Ishikawa (cell line): ENCODE measurements around the gene ZDHHC11.

Source experiments
- CEBPB ChIP-seq: IDR thresholded peaks from 2 replicates; pipeline ENCODE4 v1.6.1; 2012
- CREB1 ChIP-seq: IDR thresholded peaks from 2 replicates; pipeline ENCODE4 v1.6.1; 2012; ENCODE audit warnings: low read depth
- EGR1 ChIP-seq: IDR thresholded peaks from 2 replicates; pipeline ENCODE4 v1.6.1; 2012
- EP300 ChIP-seq: IDR thresholded peaks from 2 replicates; pipeline ENCODE4 v1.6.1; 2012; ENCODE audit warnings: borderline replicate concordance
- FOXM1 ChIP-seq: IDR thresholded peaks from 2 replicates; pipeline ENCODE4 v1.6.1; 2012; ENCODE audit warnings: low read depth, borderline replicate concordance
- MAX ChIP-seq: IDR thresholded peaks from 2 replicates; pipeline ENCODE4 v1.6.1; 2012
- NFIC ChIP-seq: IDR thresholded peaks from 2 replicates; pipeline ENCODE4 v1.6.1; 2012
- RAD21 ChIP-seq: IDR thresholded peaks from 2 replicates; pipeline ENCODE4 v1.6.1; 2012; ENCODE audit warnings: low read depth
- TAF1 ChIP-seq: IDR thresholded peaks from 2 replicates; pipeline ENCODE4 v1.6.1; 2012; ENCODE audit warnings: low read depth, mild to moderate bottlenecking
- TCF12 ChIP-seq: IDR thresholded peaks from 2 replicates; pipeline ENCODE4 v1.6.1; 2012; ENCODE audit warnings: low read depth
- TEAD4 ChIP-seq: IDR thresholded peaks from 2 replicates; pipeline ENCODE4 v1.6.1; 2012
- USF1 ChIP-seq: IDR thresholded peaks from 2 replicates; pipeline ENCODE4 v1.6.1; 2012
- YY1 ChIP-seq: IDR thresholded peaks from 2 replicates; pipeline ENCODE4 v1.6.1; 2012; ENCODE audit warnings: low read depth
- ZBTB7A ChIP-seq: IDR thresholded peaks from 2 replicates; pipeline ENCODE4 v1.6.1; 2012; ENCODE audit warnings: low read depth
- TF ChIP-seq, protein P1 (sequence below): IDR thresholded peaks from 2 replicates; pipeline ENCODE4 v1.6.1; 2012; ENCODE audit warnings: low read depth, mild to moderate bottlenecking

The ZDHHC11 gene

GRCh38 chr5:775961-776861 is 74.6 kb downstream of the ZDHHC11 start:
- TF ChIP-seq ZBTB7A: no peak
- TF ChIP-seq NFIC: no peak
- TF ChIP-seq TEAD4: no peak
- TF ChIP-seq TCF12: no peak
- no peak for TF ChIP-seq RAD21
- TF ChIP-seq EGR1: no peak
- no peak for TF ChIP-seq CEBPB
- TF ChIP-seq CREB1: no peak
- TF ChIP-seq USF1: no peak
- no peak for TF ChIP-seq MAX
- TF ChIP-seq YY1: no peak
- TF ChIP-seq TAF1: no peak
- no peak for TF ChIP-seq EP300
- TF ChIP-seq, protein P1, sequence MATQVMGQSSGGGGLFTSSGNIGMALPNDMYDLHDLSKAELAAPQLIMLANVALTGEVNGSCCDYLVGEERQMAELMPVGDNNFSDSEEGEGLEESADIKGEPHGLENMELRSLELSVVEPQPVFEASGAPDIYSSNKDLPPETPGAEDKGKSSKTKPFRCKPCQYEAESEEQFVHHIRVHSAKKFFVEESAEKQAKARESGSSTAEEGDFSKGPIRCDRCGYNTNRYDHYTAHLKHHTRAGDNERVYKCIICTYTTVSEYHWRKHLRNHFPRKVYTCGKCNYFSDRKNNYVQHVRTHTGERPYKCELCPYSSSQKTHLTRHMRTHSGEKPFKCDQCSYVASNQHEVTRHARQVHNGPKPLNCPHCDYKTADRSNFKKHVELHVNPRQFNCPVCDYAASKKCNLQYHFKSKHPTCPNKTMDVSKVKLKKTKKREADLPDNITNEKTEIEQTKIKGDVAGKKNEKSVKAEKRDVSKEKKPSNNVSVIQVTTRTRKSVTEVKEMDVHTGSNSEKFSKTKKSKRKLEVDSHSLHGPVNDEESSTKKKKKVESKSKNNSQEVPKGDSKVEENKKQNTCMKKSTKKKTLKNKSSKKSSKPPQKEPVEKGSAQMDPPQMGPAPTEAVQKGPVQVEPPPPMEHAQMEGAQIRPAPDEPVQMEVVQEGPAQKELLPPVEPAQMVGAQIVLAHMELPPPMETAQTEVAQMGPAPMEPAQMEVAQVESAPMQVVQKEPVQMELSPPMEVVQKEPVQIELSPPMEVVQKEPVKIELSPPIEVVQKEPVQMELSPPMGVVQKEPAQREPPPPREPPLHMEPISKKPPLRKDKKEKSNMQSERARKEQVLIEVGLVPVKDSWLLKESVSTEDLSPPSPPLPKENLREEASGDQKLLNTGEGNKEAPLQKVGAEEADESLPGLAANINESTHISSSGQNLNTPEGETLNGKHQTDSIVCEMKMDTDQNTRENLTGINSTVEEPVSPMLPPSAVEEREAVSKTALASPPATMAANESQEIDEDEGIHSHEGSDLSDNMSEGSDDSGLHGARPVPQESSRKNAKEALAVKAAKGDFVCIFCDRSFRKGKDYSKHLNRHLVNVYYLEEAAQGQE: no peak
- no peak for TF ChIP-seq FOXM1

DNA sequence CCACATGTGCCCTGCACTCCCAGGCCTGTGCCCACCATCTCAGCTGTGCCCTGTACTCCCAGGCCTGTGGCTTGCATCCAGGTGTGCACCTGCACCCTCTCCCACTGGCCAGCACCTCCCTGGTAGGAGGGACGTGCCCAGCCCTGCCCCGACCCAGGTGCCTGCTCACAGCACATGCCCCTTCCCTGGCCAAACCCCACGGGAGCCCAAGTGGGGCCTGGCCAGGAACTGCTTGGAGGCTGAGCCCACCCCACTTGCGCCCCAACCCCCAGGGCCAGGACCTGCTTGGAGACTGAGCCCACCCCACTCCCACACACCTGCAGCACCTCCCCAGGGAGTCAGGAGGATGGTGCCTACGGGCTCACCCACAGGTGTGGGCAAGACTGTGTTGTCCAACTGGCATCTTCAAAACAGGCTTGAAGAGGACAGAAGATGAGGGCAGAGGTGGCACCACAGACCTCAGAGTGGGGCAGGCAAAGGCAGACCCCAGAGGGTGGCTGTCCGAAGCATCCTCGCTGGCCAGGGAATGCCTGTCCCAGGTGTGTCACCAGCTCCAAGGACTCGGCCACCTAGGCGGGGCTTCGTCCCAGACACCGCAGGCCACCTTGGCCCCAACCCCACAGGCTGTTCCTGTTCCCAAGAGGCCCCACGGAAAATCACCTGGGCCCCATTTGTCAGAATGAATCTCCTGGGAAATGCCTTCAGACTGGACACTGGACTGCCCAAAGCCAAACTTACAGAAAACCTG is 77.1 kb downstream of the ZDHHC11 start:
- TF ChIP-seq CREB1 (no peak), TCF12 (no peak), YY1 (no peak), USF1 (no peak), ZBTB7A (no peak)
- TF ChIP-seq, protein P1: no peak

DNA sequence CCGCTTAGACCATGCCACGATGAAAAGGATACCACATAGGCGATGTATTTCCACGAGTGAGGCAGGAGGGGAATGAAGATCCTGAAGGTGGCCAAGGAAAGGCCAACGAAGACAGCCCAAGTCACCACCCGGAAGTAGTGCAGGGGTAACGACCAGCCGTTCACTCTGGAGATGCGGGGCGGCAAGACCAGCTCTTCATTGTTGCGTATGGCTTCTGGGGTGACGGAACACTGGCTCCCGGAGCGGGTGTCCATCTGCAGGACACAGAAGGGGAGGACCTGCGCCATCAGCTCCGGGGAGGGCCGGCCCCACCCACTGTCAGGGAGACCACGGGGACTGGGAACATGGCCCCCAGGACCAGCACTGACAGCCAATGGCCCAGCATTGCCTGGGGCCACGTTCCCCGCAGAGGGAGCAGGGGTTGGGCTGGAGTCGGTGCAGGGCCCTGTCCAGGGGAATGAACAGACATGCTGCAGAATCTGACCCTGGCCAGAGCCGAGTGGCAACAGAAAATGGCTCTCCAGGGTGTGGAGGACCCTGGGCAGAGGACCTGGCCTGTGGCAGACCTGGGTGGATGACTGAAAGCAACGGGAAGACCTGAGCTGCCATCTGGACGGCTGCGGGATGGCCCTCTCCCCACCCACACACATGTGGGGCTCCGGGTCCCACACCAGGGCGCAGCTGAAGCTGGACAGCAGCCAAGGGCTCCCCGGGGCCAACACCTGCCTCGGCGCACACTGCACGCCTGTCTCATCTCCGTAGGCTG is 83.9 kb downstream of the ZDHHC11 start:
- TF ChIP-seq TEAD4: no peak
- TF ChIP-seq CEBPB: no peak
- TF ChIP-seq TAF1: no peak
- no peak for TF ChIP-seq USF1
- no peak for TF ChIP-seq EGR1
- TF ChIP-seq, protein P1: no peak
- TF ChIP-seq EP300: no peak
- TF ChIP-seq YY1: no peak
- TF ChIP-seq CREB1: no peak
- TF ChIP-seq MAX: no peak
- TF ChIP-seq TCF12: no peak
- no peak for TF ChIP-seq NFIC
- TF ChIP-seq RAD21: no peak
- no peak for TF ChIP-seq FOXM1
- TF ChIP-seq ZBTB7A: no peak
